ENCODE data around the gene JAK1. TPM values are rescaled to one million over a fixed set of nuclear protein-coding genes. Genes with fewer than 3 reads are reported as not detected.
A peak's percentile ranks its signal among the peaks of the same experiment; 100 is the strongest.

Gene JAK1
- 100 to 1,000 TPM in 3 of 4 donors, 10 to 100 TPM in 1; 99.6 to 143 (median 119) TPM for total RNA-seq
- 10 to 100 TPM; 43.8 to 58.8 (median 47.9) TPM for polyA plus RNA-seq

- no peaks in the 10 kb centered on the region for H3K36me3 ChIP-seq
- intact Hi-C loops (cut with DNase I): loop anchor here (2.0 to 5.0 kb wide), 5 partner anchors 36 to 181 kb away; partner anchors contain the start of gene AK4
- DNase-seq: peak; percentile 94
These were observed at the start of gene JAK1 for GRCh38 chr1:64966158-64966971. JAK1 (minus strand) TSS chr1:64966549; CDS start chr1:64886264, 80,285 bp downstream.

GRCh38 chr1:65014321-65014720 is 48.0 kb upstream of the JAK1 start:
- intact Hi-C loops (cut with DNase I): no loop called here
- DNase-seq: no peak
- Histone ChIP-seq H3K4me3 (no peak overlapping the region), H3K9me3 (no peaks in the 10 kb centered on the region), H3K27me3 (no peaks in the 10 kb centered on the region), H3K36me3 (no peaks in the 10 kb centered on the region), H3K27ac (no peak overlapping the region), H3K4me1 (no peaks in the 10 kb centered on the region)
- TF ChIP-seq POLR2AphosphoS5 (IDR thresholded peaks at IDR 0.05) (no peak), CTCF (IDR thresholded peaks at IDR 0.05) (no peak), POLR2A (IDR thresholded peaks at IDR 0.05) (no peak), EP300 (IDR thresholded peaks at IDR 0.05) (no peak)

More at GRCh38 chr1:64966158-64966971, at the start of gene JAK1:
- Histone ChIP-seq H3K4me1 (peaks cover 0 to 34% (median 24%) of the 10 kb centered on the region in 4 donors), H3K27me3 (no peaks in the 10 kb centered on the region), H3K9me3 (no peaks in the 10 kb centered on the region), H3K4me3 (peak within 1 kb of the TSS; percentile 51 to 97 (median 82)), H3K27ac (peak within 1 kb of the TSS; percentile 89 to 100 (median 94))
- 0 to 1% methylated on average over 100 of the region's 100 CpGs for WGBS, 2 donors
- TF ChIP-seq EP300 (IDR thresholded peaks at IDR 0.05) (no peak), POLR2AphosphoS5 (IDR thresholded peaks at IDR 0.05) (peak; percentile 58 to 90 (median 72))

- 91 to 97% methylated on average over 2 of the region's 2 CpGs for WGBS, 2 donors
- H3K4me3 ChIP-seq: no peak overlapping the region
- TF ChIP-seq CTCF (IDR thresholded peaks at IDR 0.05): no peak
- TF ChIP-seq POLR2AphosphoS5 (IDR thresholded peaks at IDR 0.05): no peak
- no peak for TF ChIP-seq EP300 (IDR thresholded peaks at IDR 0.05)
- TF ChIP-seq POLR2A (IDR thresholded peaks at IDR 0.05): no peak
These were observed 45.6 kb upstream of the JAK1 start for GRCh38 chr1:65011983-65012382.

GRCh38 chr1:65009724-65010420 is 43.5 kb upstream of the JAK1 start:
- TF ChIP-seq EP300 (IDR thresholded peaks at IDR 0.05): no peak
- no peak for TF ChIP-seq POLR2A (IDR thresholded peaks at IDR 0.05)
- TF ChIP-seq POLR2AphosphoS5 (IDR thresholded peaks at IDR 0.05): no peak
- no peak for TF ChIP-seq CTCF (IDR thresholded peaks at IDR 0.05)
- no peak overlapping the region for H3K4me3 ChIP-seq
- no peak overlapping the region for H3K27ac ChIP-seq
- no peaks in the 10 kb centered on the region for H3K4me1 ChIP-seq
- H3K36me3 ChIP-seq: no peaks in the 10 kb centered on the region
- intact Hi-C loops (cut with DNase I): no loop called here
- H3K9me3 ChIP-seq: no peaks in the 10 kb centered on the region
- 82 to 93% methylated on average over 5 of the region's 5 CpGs for WGBS, 2 donors
- no peak for DNase-seq
- no peaks in the 10 kb centered on the region for H3K27me3 ChIP-seq

More at GRCh38 chr1:65011983-65012382, 45.6 kb upstream of the JAK1 start:
- no peak for DNase-seq
- Histone ChIP-seq H3K9me3 (no peaks in the 10 kb centered on the region), H3K27ac (no peak overlapping the region), H3K4me1 (no peaks in the 10 kb centered on the region), H3K36me3 (no peaks in the 10 kb centered on the region), H3K27me3 (no peaks in the 10 kb centered on the region)
- intact Hi-C loops (cut with DNase I): no loop called here

GRCh38 chr1:65009176-65009575 is 42.8 kb upstream of the JAK1 start:
- Histone ChIP-seq H3K27ac (no peak overlapping the region), H3K27me3 (no peaks in the 10 kb centered on the region), H3K4me1 (no peaks in the 10 kb centered on the region), H3K36me3 (no peaks in the 10 kb centered on the region), H3K4me3 (no peak overlapping the region), H3K9me3 (no peaks in the 10 kb centered on the region)
- 58 to 79% methylated on average over 1 of the region's 1 CpG for WGBS, 2 donors
- no peak for DNase-seq
- no peak for TF ChIP-seq POLR2AphosphoS5 (IDR thresholded peaks at IDR 0.05)
- TF ChIP-seq POLR2A (IDR thresholded peaks at IDR 0.05): no peak
- TF ChIP-seq EP300 (IDR thresholded peaks at IDR 0.05): no peak
- TF ChIP-seq CTCF (IDR thresholded peaks at IDR 0.05): no peak
- intact Hi-C loops (cut with DNase I): no loop called here

Measured in sigmoid colon (tissue), 7 donors.